ENCODE data around the gene RGS9.

GRCh38 chr17:65254166-65254565 lies 117.0 kb downstream of the RGS9 start:
- TF ChIP-seq CTCF (conservative IDR thresholded peaks at IDR 0.05 in 1 of 2, IDR thresholded peaks at IDR 0.05 in 1 of 2; ENCODE audit: extremely low read depth in 1 of 2, insufficient read depth in 1 of 2, low read depth in 1 of 2, low read length in 2 of 2) = no peak
- no peak for TF ChIP-seq EZH2 (IDR thresholded peaks at IDR 0.05; ENCODE audit: borderline replicate concordance, low read length)
